ENCODE data around the gene SEPTIN7. TPM values are rescaled to one million over a fixed set of nuclear protein-coding genes. Genes with fewer than 3 reads are reported as not detected.

SEPTIN7 gene
- total and polyA plus RNA-seq, 8 donors: 74.3 to 214 (median 110) TPM

- 84 to 94% (median 86%) methylated on average over 1 of the region's 1 CpG for WGBS, 5 donors
- Histone ChIP-seq H3K4me1 (peaks cover 4 to 78% (median 38%) of the 10 kb centered on the region in 4 donors), H3K27ac (no peak overlapping the region), H3K27me3 (no peaks in the 10 kb centered on the region), H3K4me3 (no peak overlapping the region), H3K36me3 (no peaks in the 10 kb centered on the region), H3K9me3 (no peaks in the 10 kb centered on the region)
- intact Hi-C loops (cut with DNase I; ENCODE audit: low total_unique reads): no loop called here
- TF ChIP-seq POLR2AphosphoS5 (IDR thresholded peaks at IDR 0.05): no peak
- no peak for DNase-seq
These were observed 25.1 kb downstream of the SEPTIN7 start for GRCh38 chr7:35825974-35826373.

DNA sequence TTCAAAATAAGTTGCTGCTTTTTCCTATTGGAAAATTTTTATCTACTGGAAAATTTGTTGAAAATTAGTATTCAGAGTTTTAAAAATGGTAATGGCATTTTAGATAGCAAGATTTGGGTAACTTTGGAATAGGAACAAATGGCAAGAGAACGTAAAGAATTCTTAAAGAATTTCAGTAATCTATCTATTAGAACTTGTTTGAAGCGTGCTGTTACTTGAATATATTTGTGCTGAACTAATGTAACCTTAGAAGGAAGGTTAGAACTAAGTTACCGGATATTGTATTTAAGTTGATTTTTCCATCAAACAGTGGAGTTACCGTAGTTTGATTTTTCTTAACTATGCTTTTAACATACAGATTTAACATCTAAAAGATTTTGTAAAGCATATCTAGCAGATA lies 25.9 kb downstream of the SEPTIN7 start:
- intact Hi-C loops (cut with DNase I; ENCODE audit: low total_unique reads): no loop called here
- Histone ChIP-seq H3K4me1 (peaks cover 8 to 85% (median 44%) of the 10 kb centered on the region in 4 donors), H3K4me3 (no peak overlapping the region), H3K27ac (no peak overlapping the region), H3K9me3 (no peaks in the 10 kb centered on the region), H3K27me3 (no peaks in the 10 kb centered on the region), H3K36me3 (no peaks in the 10 kb centered on the region)
- TF ChIP-seq POLR2A (IDR thresholded peaks at IDR 0.05): no peak
- TF ChIP-seq EP300 (IDR thresholded peaks at IDR 0.05): no peak
- TF ChIP-seq, protein P1, sequence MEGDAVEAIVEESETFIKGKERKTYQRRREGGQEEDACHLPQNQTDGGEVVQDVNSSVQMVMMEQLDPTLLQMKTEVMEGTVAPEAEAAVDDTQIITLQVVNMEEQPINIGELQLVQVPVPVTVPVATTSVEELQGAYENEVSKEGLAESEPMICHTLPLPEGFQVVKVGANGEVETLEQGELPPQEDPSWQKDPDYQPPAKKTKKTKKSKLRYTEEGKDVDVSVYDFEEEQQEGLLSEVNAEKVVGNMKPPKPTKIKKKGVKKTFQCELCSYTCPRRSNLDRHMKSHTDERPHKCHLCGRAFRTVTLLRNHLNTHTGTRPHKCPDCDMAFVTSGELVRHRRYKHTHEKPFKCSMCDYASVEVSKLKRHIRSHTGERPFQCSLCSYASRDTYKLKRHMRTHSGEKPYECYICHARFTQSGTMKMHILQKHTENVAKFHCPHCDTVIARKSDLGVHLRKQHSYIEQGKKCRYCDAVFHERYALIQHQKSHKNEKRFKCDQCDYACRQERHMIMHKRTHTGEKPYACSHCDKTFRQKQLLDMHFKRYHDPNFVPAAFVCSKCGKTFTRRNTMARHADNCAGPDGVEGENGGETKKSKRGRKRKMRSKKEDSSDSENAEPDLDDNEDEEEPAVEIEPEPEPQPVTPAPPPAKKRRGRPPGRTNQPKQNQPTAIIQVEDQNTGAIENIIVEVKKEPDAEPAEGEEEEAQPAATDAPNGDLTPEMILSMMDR (IDR thresholded peaks at IDR 0.05): no peak
- TF ChIP-seq POLR2AphosphoS5 (IDR thresholded peaks at IDR 0.05): no peak
- 55 to 63% (median 57%) methylated on average over 4 of the region's 4 CpGs for WGBS, 5 donors
- DNase-seq: no peak

DNA sequence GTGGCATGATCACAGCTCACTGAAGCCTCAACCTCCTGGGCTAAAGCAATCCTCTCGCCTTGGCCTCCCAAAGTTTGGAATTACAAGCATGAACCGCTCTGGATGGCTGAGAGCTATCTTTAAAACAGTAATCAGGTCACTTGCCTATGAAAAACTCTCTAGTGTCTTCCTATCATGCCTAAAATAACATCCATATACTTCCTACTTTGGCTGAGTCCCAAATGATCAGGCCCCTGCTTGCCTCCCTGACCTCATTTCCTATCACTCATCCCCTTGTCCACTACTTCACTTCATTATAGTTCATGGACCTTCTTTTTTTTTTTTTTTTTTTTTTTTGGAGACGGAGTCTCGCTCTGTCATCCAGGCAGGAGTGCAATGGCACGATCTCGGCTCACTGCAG lies 28.0 kb downstream of the SEPTIN7 start:
- no peak for DNase-seq
- no peaks in the 10 kb centered on the region for H3K27me3 ChIP-seq
- peaks cover 0 to 15% (median 12%) of the 10 kb centered on the region in 4 donors for H3K36me3 ChIP-seq
- WGBS, 5 donors: 87 to 97% (median 93%) methylated on average over 5 to 6 of the region's 6 CpGs
- intact Hi-C loops (cut with DNase I; ENCODE audit: low total_unique reads): no loop called here
- TF ChIP-seq POLR2AphosphoS5 (IDR thresholded peaks at IDR 0.05) (no peak), POLR2A (IDR thresholded peaks at IDR 0.05) (no peak), EP300 (IDR thresholded peaks at IDR 0.05) (no peak)
- TF ChIP-seq, protein P1 (IDR thresholded peaks at IDR 0.05): no peak
- H3K4me3 ChIP-seq: no peak overlapping the region
- H3K27ac ChIP-seq: no peak overlapping the region
- H3K9me3 ChIP-seq: no peaks in the 10 kb centered on the region
- peaks cover 13 to 86% (median 42%) of the 10 kb centered on the region in 4 donors for H3K4me1 ChIP-seq

GRCh38 chr7:35831208-35831607 lies 30.4 kb downstream of the SEPTIN7 start:
- TF ChIP-seq POLR2AphosphoS5 (IDR thresholded peaks at IDR 0.05) (no peak), EP300 (IDR thresholded peaks at IDR 0.05) (no peak), POLR2A (IDR thresholded peaks at IDR 0.05) (no peak)
- TF ChIP-seq, protein P1 (IDR thresholded peaks at IDR 0.05): no peak
- peak in 1 of 2 donors; percentile 6 for DNase-seq
- intact Hi-C loops (cut with DNase I; ENCODE audit: low total_unique reads): no loop called here
- no peaks in the 10 kb centered on the region for H3K9me3 ChIP-seq
- no peaks in the 10 kb centered on the region for H3K27me3 ChIP-seq
- H3K27ac ChIP-seq: no peak overlapping the region
- H3K4me1 ChIP-seq: peaks cover 6 to 63% (median 31%) of the 10 kb centered on the region in 4 donors
- peaks cover 0 to 32% (median 25%) of the 10 kb centered on the region in 4 donors for H3K36me3 ChIP-seq
- no peak overlapping the region for H3K4me3 ChIP-seq

Measured in stomach (tissue), 9 donors.